Mucosa of descending colon (tissue), 3 donors: ENCODE data around the gene VN1R4. TPM values are rescaled to one million over a fixed set of nuclear protein-coding genes. Genes with fewer than 3 reads are reported as not detected.
"Not testable (repeated sequence)": the region's sequence is repeated elsewhere in the genome, so short reads cannot be mapped to it uniquely, and the experiment has no call there.

Experiments used
- ATAC-seq: fragments of 200-7000 bp; cut with Tn5 transposase; one replicate; pipeline ENCODE4 v1.9.1; 2020; ENCODE audit warnings: mild to moderate bottlenecking, moderate library complexity
- DNase-seq, 3 donors: peaks; one replicate each; pipeline ENCODE4 v3.0.0-alpha.2; 2020
- H3K36me3 ChIP-seq: fragments of 200-600 bp; one replicate; pipeline ENCODE4 v1.8.0; 2021; ENCODE audit warnings: low read depth, mild to moderate bottlenecking
- H3K4me1 ChIP-seq: fragments of 200-600 bp; one replicate; pipeline ENCODE4 v1.8.0; 2021; ENCODE audit warnings: low read depth, mild to moderate bottlenecking
- H3K4me3 ChIP-seq: fragments of 200-600 bp; one replicate; pipeline ENCODE4 v1.8.0; 2021; ENCODE audit warnings: mild to moderate bottlenecking
- H3K9me3 ChIP-seq: fragments of 200-600 bp; one replicate; pipeline ENCODE4 v1.8.0; 2021; ENCODE audit warnings: mild to moderate bottlenecking
- CTCF ChIP-seq: fragments of 200-600 bp; IDR thresholded peaks from one replicate; pipeline ENCODE4 v1.8.0; 2022; ENCODE audit warnings: antibody characterized with exemption, mild to moderate bottlenecking
- intact Hi-C, 2 donors: fragments of 100-400 bp; cut with DNase I in 1 of 2; cut with micrococcal nuclease in 1 of 2; formaldehyde crosslinking; loops; one replicate each; pipeline versions ENCODE4 v1.11.0 to v1.11.1; 2022; cut with DNase I, micrococcal nuclease
- total RNA-seq, 3 donors: library from RNA; stranded (reverse); fragmentation: NEBNext Ultra II Directional in 2 of 3; extraction: Animal tissue kit (Norgen Biotek cat#: 25700) in 2 of 3; gene quantifications; one replicate each; pipeline versions ENCODE4 v1.2.1 to v1.2.4, GENCODE V29; 2021 to 2023
- donor health status: DM: no; HTN: no; CAD: no; lungs with moderate emphysema.
- donor health status: DM: no; HTN: no; CAD: no.
- donor health status: DM: no; HTN: yes; CAD: no.

VN1R4 gene
- total RNA-seq, 3 donors from 2014 or later = not detected

GRCh38 chr19:53290758-53291549 is 23.4 kb upstream of the VN1R4 start:
- Histone ChIP-seq H3K4me3 (no peak overlapping the region), H3K36me3 (no peaks in the 10 kb centered on the region), H3K9me3 (peaks cover 61% of the 10 kb centered on the region), H3K4me1 (no peaks in the 10 kb centered on the region)
- ATAC-seq (no peak), DNase-seq (no peak)
- intact Hi-C loops = no loop called here
- TF ChIP-seq CTCF = no peak

GRCh38 chr19:53285087-53285486 is 17.6 kb upstream of the VN1R4 start:
- Histone ChIP-seq H3K9me3 (peaks cover 25% of the 10 kb centered on the region), H3K36me3 (no peaks in the 10 kb centered on the region), H3K4me1 (no peaks in the 10 kb centered on the region), H3K4me3 (no peak overlapping the region)
- intact Hi-C loops = no loop called here
- DNase-seq (no peak), ATAC-seq (no peak)
- TF ChIP-seq CTCF = no peak

GRCh38 chr19:53281947-53282346 is 14.4 kb upstream of the VN1R4 start:
- H3K36me3 ChIP-seq, ATAC-seq, H3K4me1 ChIP-seq, intact Hi-C loops, H3K4me3 ChIP-seq: not testable (repeated sequence)
- peaks cover 20% of the 10 kb centered on the region for H3K9me3 ChIP-seq
- peak in 1 of 3 donors; percentile 20 for DNase-seq

GRCh38 chr19:53275480-53275879 is 8.0 kb upstream of the VN1R4 start:
- no peaks in the 10 kb centered on the region for H3K36me3 ChIP-seq
- intact Hi-C loops = no loop called here
- ATAC-seq (no peak), DNase-seq (no peak)
- H3K4me3 ChIP-seq = no peak overlapping the region
- peaks cover 16% of the 10 kb centered on the region for H3K9me3 ChIP-seq
- no peaks in the 10 kb centered on the region for H3K4me1 ChIP-seq
- no peak for TF ChIP-seq CTCF

GRCh38 chr19:53272044-53272443 is 4.5 kb upstream of the VN1R4 start:
- TF ChIP-seq CTCF = no peak
- Histone ChIP-seq H3K9me3 (peaks cover 9% of the 10 kb centered on the region), H3K36me3 (no peaks in the 10 kb centered on the region), H3K4me1 (no peaks in the 10 kb centered on the region), H3K4me3 (no peak overlapping the region)
- DNase-seq (no peak), ATAC-seq (no peak)
- intact Hi-C loops = no loop called here

GRCh38 chr19:53269861-53270260 is 2.3 kb upstream of the VN1R4 start:
- H3K9me3 ChIP-seq = peaks cover 18% of the 10 kb centered on the region
- H3K4me1 ChIP-seq, intact Hi-C loops, H3K36me3 ChIP-seq, ATAC-seq, DNase-seq, H3K4me3 ChIP-seq: not testable (repeated sequence)

GRCh38 chr19:53257715-53258342 is 9.7 kb downstream of the VN1R4 start, which contains the start of gene VN1R2:
Gene VN1R2 (plus strand): TSS chr19:53258292. CDS start chr19:53258376, 84 bp downstream.
- ATAC-seq, DNase-seq, H3K4me1 ChIP-seq, intact Hi-C loops, H3K36me3 ChIP-seq, H3K4me3 ChIP-seq: not testable (repeated sequence)
- peaks cover 37% of the 10 kb centered on the region for H3K9me3 ChIP-seq
